GM12801 (cell line): ENCODE measurements around the gene HS6ST2.

Source experiments
- TF ChIP-seq, protein P1 (sequence below): IDR thresholded peaks from one replicate; pipeline ENCODE4 v1.5.1; 2011; ENCODE audit warnings: control low read depth; ENCODE audit not compliant: insufficient read length; ENCODE audit errors: extremely low read depth

HS6ST2 gene

DNA sequence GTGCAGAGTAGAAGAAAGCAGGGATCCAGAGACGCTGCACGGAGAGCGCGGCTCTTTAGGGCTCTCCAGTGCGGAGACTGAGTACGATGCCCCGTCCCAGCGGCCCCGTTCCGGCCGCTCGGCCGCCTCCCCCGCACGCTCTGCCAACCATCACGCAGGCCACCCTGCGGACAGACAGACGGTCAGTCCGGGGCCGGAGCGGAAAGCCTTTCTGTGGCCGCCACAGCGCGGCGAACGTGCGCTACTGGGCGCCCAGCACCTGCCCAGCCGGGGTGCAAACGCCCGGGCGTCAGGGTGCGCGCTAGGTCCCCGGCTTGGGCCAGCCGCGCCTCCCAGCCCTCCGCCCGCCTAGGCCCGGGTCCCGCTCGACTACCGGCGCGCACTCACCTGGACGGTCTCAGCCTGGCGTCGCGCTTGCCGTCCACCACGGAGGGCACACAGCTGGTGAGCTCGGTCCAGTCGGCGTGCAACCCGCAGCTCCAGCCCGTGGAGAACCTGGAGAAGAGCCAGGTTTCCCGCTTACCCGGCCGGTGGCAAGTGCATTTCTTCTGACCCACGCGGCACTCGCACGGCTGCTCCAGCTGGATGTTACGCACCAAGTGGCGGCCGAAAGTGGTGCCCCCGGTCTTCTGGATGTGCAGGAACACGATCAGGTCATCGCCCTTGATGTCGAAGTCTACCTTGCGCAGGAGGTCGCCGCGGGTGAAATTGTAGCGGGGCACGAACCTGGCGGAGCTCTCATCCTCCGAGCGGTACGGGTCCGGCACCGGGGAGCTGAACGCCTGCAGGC, 1.8 kb downstream of the HS6ST2 start:
- TF ChIP-seq, protein P1, sequence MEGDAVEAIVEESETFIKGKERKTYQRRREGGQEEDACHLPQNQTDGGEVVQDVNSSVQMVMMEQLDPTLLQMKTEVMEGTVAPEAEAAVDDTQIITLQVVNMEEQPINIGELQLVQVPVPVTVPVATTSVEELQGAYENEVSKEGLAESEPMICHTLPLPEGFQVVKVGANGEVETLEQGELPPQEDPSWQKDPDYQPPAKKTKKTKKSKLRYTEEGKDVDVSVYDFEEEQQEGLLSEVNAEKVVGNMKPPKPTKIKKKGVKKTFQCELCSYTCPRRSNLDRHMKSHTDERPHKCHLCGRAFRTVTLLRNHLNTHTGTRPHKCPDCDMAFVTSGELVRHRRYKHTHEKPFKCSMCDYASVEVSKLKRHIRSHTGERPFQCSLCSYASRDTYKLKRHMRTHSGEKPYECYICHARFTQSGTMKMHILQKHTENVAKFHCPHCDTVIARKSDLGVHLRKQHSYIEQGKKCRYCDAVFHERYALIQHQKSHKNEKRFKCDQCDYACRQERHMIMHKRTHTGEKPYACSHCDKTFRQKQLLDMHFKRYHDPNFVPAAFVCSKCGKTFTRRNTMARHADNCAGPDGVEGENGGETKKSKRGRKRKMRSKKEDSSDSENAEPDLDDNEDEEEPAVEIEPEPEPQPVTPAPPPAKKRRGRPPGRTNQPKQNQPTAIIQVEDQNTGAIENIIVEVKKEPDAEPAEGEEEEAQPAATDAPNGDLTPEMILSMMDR, result no peak

DNA sequence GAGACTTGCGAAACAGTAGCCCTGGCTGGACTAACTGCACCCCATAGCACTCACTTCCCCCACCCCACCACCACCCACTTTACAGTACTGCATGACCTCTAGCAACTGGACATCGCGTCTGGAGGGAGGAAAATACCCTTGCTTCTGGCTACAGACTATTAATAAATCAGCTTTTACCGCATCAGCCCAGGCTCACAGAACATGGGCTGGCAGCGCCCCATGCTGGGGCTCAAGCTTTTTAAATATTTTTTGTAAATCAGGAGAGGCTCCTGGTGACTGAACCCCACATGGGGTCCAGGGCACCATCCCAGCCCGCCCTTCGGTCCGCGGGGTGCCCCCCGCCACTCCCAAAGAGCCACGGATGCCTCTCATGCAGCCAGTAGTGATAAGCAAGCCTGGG, 2.7 kb downstream of the HS6ST2 start:
- TF ChIP-seq, protein P1, result no peak

DNA sequence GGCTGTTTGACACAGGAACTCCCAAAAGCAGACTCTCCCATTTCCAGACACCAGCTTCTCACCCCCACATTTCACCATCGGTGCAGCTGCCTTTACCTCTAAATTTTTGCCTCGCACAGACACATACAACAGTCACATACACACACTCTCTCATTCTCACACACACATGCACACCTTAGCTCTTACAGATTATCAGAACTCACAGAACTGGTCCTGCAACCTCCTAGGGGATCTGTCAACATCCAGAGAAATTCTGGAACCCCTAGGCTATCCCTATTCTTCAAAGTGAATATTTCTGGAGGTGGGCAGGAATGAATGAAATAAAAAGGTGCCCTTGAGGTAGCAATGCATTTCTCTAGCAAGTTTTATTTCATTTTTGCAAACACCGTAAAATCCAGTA, 4.1 kb downstream of the HS6ST2 start:
- TF ChIP-seq, protein P1, result no peak

DNA sequence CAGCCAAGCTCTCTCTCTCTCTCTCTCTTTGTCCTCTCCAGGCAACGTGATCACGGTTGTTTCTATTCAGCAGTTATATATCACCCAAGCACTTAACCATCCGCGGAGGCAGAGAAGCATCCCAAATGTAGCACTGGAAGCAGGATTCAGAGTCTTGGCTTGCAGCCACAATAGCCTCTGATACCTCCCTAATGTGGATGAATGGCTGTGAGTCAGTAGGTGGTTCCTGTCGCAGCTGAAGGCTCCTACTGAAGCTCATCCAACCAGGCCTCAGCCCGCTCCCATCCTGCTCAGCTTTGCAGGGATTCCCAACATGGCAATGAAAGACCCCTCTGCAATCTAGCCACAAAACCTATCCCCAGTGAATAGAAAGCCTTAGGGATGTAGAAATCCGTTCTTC, 5.1 kb downstream of the HS6ST2 start:
- TF ChIP-seq, protein P1, result no peak

DNA sequence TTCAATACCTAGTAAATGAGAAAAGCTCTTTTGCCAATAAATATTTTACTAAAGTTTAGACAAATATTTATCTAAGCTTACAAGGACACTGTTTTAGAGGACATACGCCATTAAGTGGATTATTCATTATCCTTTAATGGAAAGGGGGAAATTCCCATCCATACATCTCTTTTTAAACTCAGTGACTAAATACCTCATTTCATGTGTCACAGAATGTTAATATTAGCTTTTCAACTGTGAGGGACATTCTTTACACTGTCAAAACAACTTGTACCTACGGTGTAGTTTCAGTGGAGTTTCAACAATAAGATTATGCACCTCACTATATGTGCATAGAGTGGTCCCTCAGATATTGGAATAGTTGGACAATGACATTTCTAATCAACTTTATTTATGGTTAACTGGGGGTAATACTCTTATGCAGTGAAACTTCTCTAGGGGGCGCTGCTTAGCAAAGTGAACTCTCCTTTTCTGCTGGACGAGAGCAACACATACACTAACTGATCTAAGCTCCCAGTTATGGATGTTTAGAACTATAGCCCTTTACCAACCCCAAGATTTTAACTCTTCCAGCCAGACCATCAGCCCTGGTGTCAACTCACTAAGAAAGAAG, 9.7 kb downstream of the HS6ST2 start:
- TF ChIP-seq, protein P1, result no peak

DNA sequence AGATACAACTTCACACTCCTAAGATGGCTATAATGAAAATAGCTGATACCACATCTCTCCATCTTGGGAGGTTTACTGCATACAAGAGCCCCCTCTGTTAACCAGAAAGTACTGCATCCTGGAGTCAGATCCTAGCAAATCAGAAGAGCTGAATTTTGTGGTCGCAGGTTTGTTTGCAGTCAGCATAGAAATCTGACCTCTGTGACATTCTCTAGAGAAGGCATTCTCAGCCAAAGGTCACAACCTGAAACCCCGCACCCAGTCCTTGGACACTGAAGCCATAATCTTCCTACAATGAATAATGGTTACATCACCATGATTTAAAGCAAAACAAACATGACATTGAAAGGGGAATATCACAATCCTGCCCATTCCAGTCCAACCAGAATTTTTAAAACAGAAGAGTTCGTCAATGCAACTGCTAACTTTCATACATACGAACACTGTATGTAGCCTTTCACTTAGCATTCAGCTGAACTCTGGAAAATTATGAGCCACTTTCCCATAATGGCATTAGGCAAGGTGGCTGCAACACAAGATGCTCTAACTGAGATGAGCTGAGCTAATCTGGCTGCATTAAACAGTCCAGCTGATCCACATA, 17.6 kb downstream of the HS6ST2 start:
- TF ChIP-seq, protein P1, result no peak

DNA sequence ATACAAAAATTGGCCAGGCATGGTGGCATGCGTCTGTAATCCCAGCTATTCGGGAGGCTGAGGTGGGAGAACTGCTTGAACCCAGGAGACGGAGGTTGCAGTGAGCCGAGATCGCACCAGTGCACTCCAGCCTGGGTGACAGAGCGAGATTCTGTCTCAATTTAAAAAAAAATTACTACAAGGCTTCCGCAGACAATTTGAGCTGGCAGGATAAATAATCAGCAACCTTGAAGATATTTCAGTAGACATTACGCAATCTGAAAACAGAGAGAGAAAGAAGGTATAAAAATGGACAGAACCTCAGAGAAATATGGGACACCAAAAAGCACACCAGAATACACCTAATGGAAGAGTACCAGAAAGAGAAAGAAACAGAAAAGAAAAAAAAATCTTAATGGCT, 25.3 kb downstream of the HS6ST2 start:
- TF ChIP-seq, protein P1, result no peak
